ENCODE data around the gene CNGA4.

Gene CNGA4

GRCh38 chr11:6199174-6199810 is 39.6 kb upstream of the CNGA4 start, which contains the start of gene OR52W1:
TSS of gene OR52W1 (plus strand) at chr11:6199224. CDS start at chr11:6199224, 0 bp downstream.
- H3K9me3 Mint-ChIP-seq: no peaks in the 10 kb centered on the region
- no peak for TF ChIP-seq CTCF (IDR thresholded peaks at IDR 0.05)
- no peak for DNase-seq
- H3K36me3 Mint-ChIP-seq (ENCODE audit: low read depth): no peaks in the 10 kb centered on the region
- no peak within 1 kb of the TSS for H3K27ac Mint-ChIP-seq
- no peak within 1 kb of the TSS for H3K4me3 Mint-ChIP-seq
- no peaks in the 10 kb centered on the region for H3K4me1 Mint-ChIP-seq
- no peaks in the 10 kb centered on the region for H3K27me3 Mint-ChIP-seq (ENCODE audit: low read depth, poor library complexity)

GRCh38 chr11:6200975-6201374 is 37.9 kb upstream of the CNGA4 start:
- Mint-ChIP-seq H3K9me3 (no peaks in the 10 kb centered on the region), H3K27me3 (ENCODE audit: low read depth, poor library complexity) (no peaks in the 10 kb centered on the region), H3K27ac (no peak overlapping the region), H3K4me1 (no peaks in the 10 kb centered on the region), H3K36me3 (ENCODE audit: low read depth) (no peaks in the 10 kb centered on the region), H3K4me3 (no peak overlapping the region)
- DNase-seq: no peak
- TF ChIP-seq CTCF (IDR thresholded peaks at IDR 0.05): no peak

- no peaks in the 10 kb centered on the region for H3K27me3 Mint-ChIP-seq (ENCODE audit: low read depth, poor library complexity)
- H3K27ac Mint-ChIP-seq: no peak overlapping the region
- no peaks in the 10 kb centered on the region for H3K36me3 Mint-ChIP-seq (ENCODE audit: low read depth)
- H3K4me3 Mint-ChIP-seq: no peak overlapping the region
- DNase-seq: no peak
- no peak for TF ChIP-seq CTCF (IDR thresholded peaks at IDR 0.05)
- no peaks in the 10 kb centered on the region for H3K9me3 Mint-ChIP-seq
- H3K4me1 Mint-ChIP-seq: peaks cover under 1% of the 10 kb centered on the region
Observed at GRCh38 chr11:6201481-6201880, 37.4 kb upstream of the CNGA4 start.

GRCh38 chr11:6202041-6202440 is 36.8 kb upstream of the CNGA4 start:
- Mint-ChIP-seq H3K36me3 (ENCODE audit: low read depth) (no peaks in the 10 kb centered on the region), H3K9me3 (no peaks in the 10 kb centered on the region), H3K27me3 (ENCODE audit: low read depth, poor library complexity) (no peaks in the 10 kb centered on the region), H3K4me3 (no peak overlapping the region), H3K4me1 (peaks cover 5% of the 10 kb centered on the region), H3K27ac (no peak overlapping the region)
- no peak for DNase-seq
- TF ChIP-seq CTCF (IDR thresholded peaks at IDR 0.05): no peak

GRCh38 chr11:6203327-6203726 is 35.6 kb upstream of the CNGA4 start:
- no peak for DNase-seq
- no peaks in the 10 kb centered on the region for H3K27me3 Mint-ChIP-seq (ENCODE audit: low read depth, poor library complexity)
- no peak for TF ChIP-seq CTCF (IDR thresholded peaks at IDR 0.05)
- no peak overlapping the region for H3K4me3 Mint-ChIP-seq
- H3K27ac Mint-ChIP-seq: no peak overlapping the region
- H3K36me3 Mint-ChIP-seq (ENCODE audit: low read depth): no peaks in the 10 kb centered on the region
- H3K9me3 Mint-ChIP-seq: no peaks in the 10 kb centered on the region
- H3K4me1 Mint-ChIP-seq: peaks cover 5% of the 10 kb centered on the region

GRCh38 chr11:6204706-6205105 is 34.2 kb upstream of the CNGA4 start:
- Mint-ChIP-seq H3K27ac (no peak overlapping the region), H3K9me3 (no peaks in the 10 kb centered on the region), H3K4me1 (peaks cover 5% of the 10 kb centered on the region), H3K27me3 (ENCODE audit: low read depth, poor library complexity) (no peaks in the 10 kb centered on the region), H3K4me3 (no peak overlapping the region), H3K36me3 (ENCODE audit: low read depth) (peaks cover 10% of the 10 kb centered on the region)
- DNase-seq: no peak
- TF ChIP-seq CTCF (IDR thresholded peaks at IDR 0.05): no peak

Measured in nephron progenitor cell (in vitro differentiated cells).